M059J (cell line): ENCODE measurements around the gene GMPR. TPM values are rescaled to one million over a fixed set of nuclear protein-coding genes. Genes with fewer than 3 reads are reported as not detected.
"Not testable (repeated sequence)": the region's sequence is repeated elsewhere in the genome, so short reads cannot be mapped to it uniquely, and the experiment has no call there.

Experiments
- DNase-seq: peaks from one replicate; pipeline ENCODE4 v3.0.0-alpha.2; 2012; ENCODE audit warnings: low read depth
- total RNA-seq: library from RNA; depleted of rRNA; stranded (reverse); fragments of >200 nt; shearing (Covaris generic); gene quantifications from 2 replicates; pipeline ENCODE4 v1.2.3, GENCODE V29; 2014

GMPR gene
- total RNA-seq, 1 experiment from 2014 or later = 92.2 TPM

DNA sequence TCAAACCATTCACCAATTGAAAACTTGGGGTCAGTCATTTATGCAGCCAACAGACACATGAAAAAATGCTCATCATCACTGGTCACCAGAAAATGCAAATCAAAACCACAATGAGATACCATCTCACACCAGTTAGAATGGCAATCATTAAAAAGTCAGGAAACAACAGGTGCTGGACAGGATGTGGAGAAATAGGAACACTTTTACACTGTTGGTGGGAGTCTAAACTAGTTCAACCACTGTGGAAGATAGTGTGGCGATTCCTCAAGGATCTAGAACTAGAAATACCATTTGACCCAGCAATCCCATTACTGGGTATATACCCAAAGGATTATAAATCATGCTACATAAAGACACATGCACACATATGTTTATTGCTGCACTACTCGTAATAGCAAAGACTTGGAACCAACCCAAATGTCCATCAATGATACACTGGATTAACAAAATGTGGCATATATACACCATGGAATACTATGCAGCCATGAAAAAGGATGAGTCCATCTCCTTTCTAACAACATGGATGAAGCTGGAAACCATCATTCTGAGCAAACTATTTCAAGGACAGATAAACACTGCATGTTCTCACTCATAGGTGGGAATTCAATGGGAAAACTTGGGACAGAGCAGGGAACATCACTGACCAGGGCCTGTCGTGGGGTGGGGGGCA, 13.2 kb upstream of the GMPR start:
- not testable (repeated sequence) for DNase-seq

- not testable (repeated sequence) for DNase-seq
These were observed 12.0 kb upstream of the GMPR start for GRCh38 chr6:16226117-16227047.

GRCh38 chr6:16227048-16227562, 11.3 kb upstream of the GMPR start:
- DNase-seq = no peak

GRCh38 chr6:16227605-16228004, 10.8 kb upstream of the GMPR start:
- no peak for DNase-seq

- DNase-seq = no peak
These were observed 10.3 kb upstream of the GMPR start for GRCh38 chr6:16228043-16228442.

DNA sequence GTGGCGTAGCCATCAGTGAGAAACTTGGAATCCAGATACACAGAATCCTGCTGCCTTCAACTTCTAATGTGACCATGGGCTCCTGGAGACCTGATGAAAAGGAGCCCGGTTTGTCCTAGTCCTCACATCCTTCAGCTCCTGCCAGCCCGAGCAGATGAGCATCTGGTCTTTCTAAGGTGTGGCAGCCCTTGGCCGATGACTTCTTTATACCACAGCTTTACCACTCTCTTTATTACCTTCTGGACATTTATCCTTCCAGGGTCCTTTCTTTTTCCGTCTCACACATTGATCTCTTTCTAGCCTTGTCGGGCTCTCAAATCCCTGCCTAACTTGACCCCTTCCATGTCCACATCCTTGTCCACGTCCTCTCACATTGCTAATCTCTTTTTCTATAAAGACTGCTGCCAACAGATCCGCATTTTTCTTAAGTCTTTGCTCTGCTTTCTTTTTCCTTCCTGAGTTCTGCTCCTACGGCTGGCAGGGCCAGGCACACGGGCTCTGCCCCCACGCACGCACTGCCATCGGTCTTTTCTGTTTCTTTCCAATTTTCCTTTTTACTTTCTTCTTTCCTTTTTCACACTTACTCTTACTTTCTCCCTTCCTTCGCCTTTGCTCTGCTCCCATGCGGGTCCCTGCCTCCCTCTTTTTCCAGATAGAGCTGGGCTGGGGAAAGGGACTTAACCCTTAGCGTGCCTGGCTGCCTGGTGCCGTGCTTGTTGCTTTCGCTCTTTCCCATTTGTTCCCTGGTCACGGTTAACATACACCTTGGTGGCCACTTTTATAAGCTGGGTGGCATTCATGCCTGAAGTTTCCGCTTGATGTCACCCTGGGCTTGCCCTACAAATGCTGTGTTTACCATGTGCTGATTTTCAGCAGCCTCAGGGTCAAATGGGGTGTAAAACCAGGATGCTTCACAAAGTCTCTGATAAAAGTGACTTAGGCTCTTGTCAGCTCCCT, 9.4 kb upstream of the GMPR start:
- peak; percentile 52 for DNase-seq

GRCh38 chr6:16229700-16230099, 8.7 kb upstream of the GMPR start:
- DNase-seq = no peak

DNA sequence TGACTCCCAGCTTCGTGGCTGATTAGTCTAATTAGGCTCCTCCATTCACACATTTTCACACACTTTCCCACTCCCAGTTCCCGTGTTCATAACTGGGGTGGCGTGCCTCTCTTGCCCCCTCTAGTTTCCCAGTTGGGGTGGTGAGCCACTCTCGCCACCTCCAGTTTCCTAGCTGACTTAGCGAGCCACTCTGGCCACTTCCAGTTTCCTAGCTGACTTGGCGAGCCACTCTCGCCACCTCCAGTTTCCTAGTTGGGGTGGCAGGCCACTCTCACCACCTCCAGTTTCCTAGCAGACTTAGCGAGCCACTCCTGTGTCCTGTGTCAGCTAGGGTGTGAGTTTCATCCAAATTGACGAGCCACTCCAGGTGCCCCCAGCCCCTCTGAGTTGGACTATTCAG, 7.4 kb upstream of the GMPR start:
- no peak for DNase-seq

DNA sequence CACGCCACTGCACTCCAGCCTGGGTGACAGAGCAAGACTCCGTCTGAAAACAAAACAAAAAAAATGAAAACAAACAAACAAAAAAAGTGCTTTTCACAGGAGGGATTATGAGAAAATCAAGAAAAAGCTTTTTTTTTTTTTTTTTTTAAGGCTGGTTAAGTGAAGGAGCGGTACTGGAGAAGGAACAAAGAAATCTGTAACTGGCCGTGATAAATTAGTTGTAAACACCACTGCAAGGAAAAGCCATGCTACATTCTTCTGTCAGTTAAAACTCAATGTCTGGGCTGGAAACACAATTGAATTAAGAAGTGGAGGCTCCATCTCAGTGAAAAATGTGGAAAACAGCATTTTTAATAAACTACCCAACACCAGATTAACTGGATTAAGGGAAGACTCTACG, 6.3 kb upstream of the GMPR start:
- DNase-seq = no peak

DNA sequence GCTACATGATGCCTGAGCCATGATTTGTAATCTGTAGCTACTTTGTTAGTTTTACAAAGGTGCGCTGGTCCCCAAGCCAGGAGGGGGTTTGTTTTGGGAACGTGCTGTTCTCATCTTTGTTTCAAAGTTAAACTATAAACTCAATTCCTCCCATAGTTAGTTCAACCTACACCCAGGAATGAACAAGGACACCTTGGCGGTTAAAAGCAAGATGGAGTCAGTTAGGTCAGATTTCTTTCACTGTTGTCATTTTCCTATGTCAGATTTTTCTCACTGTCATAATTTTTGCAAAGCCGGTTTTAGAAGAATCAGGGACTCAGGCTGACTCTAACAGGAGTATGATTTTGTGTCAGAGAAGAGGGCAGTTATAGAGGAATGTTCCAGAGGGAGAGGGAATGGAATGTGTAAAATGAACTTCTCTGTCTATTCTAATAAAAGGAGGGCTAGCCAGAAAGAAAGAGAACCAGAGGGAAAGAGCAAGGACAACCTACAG, 2.3 kb upstream of the GMPR start:
- no peak for DNase-seq

- peak; percentile 96 for DNase-seq
These were observed 1.7 kb upstream of the GMPR start for GRCh38 chr6:16236631-16237199.

DNA sequence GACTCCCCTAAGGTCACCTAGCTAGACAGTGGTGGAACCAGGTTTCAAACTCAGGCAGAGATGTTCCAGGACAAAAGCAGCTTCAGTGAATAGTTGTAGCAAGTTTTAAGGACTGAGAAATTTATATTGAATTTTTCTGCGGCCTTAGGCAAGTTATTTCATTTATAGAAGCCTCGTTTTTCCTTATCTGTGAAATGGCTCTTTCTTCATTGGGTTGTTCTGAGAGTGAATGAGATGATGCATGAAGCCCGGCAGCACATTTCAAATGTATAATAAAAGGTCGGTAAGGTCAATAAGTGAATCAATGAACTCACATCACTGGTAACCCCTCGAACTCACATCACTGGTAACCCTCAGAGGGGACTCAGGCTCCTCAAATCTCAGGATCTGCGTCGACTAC, 1.1 kb upstream of the GMPR start:
- DNase-seq = no peak

- peak; percentile 93 for DNase-seq
These were observed 793 bp downstream of the GMPR start for GRCh38 chr6:16238963-16239797.

GRCh38 chr6:16239798-16240123, 1.4 kb downstream of the GMPR start:
- DNase-seq = no peak

DNA sequence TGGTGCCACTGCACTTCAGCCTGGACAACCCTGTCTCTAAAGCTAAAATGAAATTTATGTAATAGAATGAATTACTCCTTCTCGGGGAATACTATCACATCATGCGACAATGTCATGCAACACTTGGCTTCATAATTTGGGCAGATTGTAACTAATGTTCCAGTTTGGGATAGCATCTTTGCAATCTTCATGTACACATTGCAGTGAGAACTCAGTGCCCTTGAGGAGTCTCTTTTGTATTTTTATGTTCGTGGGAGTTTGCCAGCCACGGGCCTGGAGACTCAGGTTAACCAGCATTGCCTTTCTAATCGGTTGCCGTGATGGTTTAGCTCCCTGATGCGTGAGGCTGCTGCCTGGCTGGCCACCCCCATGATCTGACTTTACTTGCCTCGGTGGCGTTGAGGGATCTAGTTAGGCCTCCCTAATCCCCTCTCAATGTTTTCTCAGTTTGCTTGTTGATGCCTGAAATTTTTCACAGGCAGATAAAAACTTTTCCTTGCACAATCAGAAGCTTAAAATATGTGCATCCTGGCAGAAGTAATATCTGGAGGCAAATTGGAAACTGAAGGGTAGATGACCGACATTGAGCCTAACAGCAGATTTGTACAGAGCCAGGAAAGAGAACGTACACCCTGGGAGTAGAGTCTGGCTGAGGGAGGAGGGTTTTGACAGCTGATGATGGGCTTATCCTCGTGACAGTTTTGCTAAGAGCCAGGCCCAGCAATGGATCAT, 2.4 kb downstream of the GMPR start:
- DNase-seq = no peak

- no peak for DNase-seq
These were observed 2.9 kb downstream of the GMPR start for GRCh38 chr6:16241321-16241689.

- peak; percentile 98 for DNase-seq
These were observed 4.7 kb downstream of the GMPR start for GRCh38 chr6:16243055-16243454.

- DNase-seq = no peak
These were observed 5.3 kb downstream of the GMPR start for GRCh38 chr6:16243664-16244063.

- DNase-seq = no peak
These were observed 6.1 kb downstream of the GMPR start for GRCh38 chr6:16244446-16244845.
